ENCODE data around the gene CYS1. TPM values are rescaled to one million over a fixed set of nuclear protein-coding genes. Genes with fewer than 3 reads are reported as not detected.

Gene CYS1
- total and polyA plus RNA-seq, 2 of the 8 experiments (the other 6 are each of a cell fraction or from before 2014, with no cell fraction given): 0.09 to 0.13 TPM

DNA sequence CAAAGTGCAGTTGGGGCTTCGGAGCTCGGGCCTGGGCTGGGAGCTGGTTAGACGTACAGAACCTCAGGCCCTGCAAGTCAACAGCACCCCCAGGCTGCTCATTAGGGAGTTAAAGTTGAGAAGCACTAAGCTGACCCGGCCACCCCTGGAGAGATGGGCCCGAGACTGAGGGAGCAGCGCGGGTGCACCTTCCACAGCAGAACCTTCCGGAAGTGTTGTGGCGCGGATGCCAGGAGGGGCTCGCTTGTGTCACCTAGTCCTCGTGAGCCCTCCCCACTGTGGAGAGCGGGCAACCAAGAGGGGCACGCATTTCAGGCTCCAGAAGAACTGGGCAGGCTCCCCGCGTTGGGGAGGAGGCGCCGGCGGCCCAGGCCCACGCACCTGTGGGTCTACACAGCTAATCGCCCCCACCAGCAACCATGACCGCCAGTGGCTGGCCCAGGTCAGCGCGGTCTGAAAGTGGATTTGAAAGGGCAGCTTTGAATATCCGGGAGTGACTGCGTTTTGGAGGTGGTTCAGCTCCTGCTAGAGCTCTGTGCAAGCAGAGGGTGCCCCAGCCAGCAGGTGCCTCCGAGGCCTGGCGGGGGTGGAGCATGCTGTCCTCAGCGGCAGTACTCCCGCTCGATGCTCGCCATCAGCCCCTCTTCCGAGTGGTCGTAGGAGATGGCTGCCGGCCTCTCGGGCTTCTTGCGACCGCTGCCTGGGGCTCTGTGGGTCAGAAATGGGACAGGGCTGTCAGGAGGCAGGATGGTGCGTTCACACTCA is 21.8 kb downstream of the CYS1 start:
- CTCF ChIA-PET (ENCODE audit: partially characterized antibody): interaction anchor here (0.7 to 7.7 kb wide), 13 partner anchors 8 to 280 kb away, joined by 3 to 68 read pairs (median 6); partner anchors contain the start of gene TAF1B
- Histone ChIP-seq H3K23ac (ENCODE audit: insufficient read length) (no peak overlapping the region), H3K36me3 (ENCODE audit: control insufficient read depth in 2 of 4, insufficient read depth in 4 of 4, low read length in 3 of 4) (peaks cover 0 to 2% (median 0%) of the 10 kb centered on the region in 4 experiments; a peak in 2 of 8 replicates), H2AFZ (ENCODE audit: low read length) (no peak overlapping the region), H3K4ac (replicated peaks; ENCODE audit: insufficient read length, low read depth, low read length) (no peak overlapping the region), H3K4me1 (replicated peaks in 1 of 4; ENCODE audit: control insufficient read depth in 3 of 4, insufficient read depth in 4 of 4, low read length in 3 of 4) (peaks cover 0 to 16% (median 1%) of the 10 kb centered on the region in 4 experiments; a peak in 3 of 7 replicates), H4K91ac (replicated peaks; ENCODE audit: insufficient read length, low read length) (peak overlapping the region; percentile 40), H3K27me3 (replicated peaks in 1 of 4; ENCODE audit: control insufficient read depth in 3 of 4, extremely low read depth in 1 of 4, insufficient read depth in 3 of 4, low read length in 3 of 4) (no peaks in the 10 kb centered on the region), H2BK5ac (ENCODE audit: low read depth, low read length) (no peak overlapping the region), H2BK120ac (replicated peaks; ENCODE audit: low read depth, low read length) (no peak overlapping the region), H3K9ac (replicated peaks in 1 of 4; ENCODE audit: extremely low read depth in 1 of 4, low read depth in 3 of 4, low read length in 3 of 4) (no peak overlapping the region), H3K9me3 (ENCODE audit: insufficient read depth in 2 of 2, low read depth in 1 of 2, low read length in 1 of 2) (no peaks in the 10 kb centered on the region), H4K20me1 (replicated peaks in 1 of 2; ENCODE audit: control insufficient read depth in 1 of 2, insufficient read depth in 2 of 2, low read length in 2 of 2) (no peaks in the 10 kb centered on the region), H3K27ac (ENCODE audit: low read depth, low read length) (no peak overlapping the region), H2BK20ac (ENCODE audit: low read length) (0 out of 2 replicates have a peak overlapping the region, but pooled peaks have one; percentile 80), H4K8ac (ENCODE audit: extremely low read depth, insufficient read depth, low read length) (no peak overlapping the region; the same call in 1 of the 2 replicates), H3K18ac (ENCODE audit: extremely low read depth, low read length) (no peak overlapping the region), H3K23me2 (ENCODE audit: low read depth, low read length) (peaks cover 3% of the 10 kb centered on the region; the same call in 1 of the 2 replicates), H3K56ac (replicated peaks; ENCODE audit: insufficient read length, low read depth, low read length) (no peak overlapping the region), H3K4me2 (ENCODE audit: insufficient read depth in 1 of 2, low read depth in 2 of 2, low read length in 2 of 2) (peak overlapping the region in 1 of 2 experiments; percentile 76; a peak in 1 of 4 replicates), H4K5ac (ENCODE audit: insufficient read length, low read depth, low read length) (no peak overlapping the region), H3K4me3 (ENCODE audit: extremely low read depth in 1 of 4, insufficient read depth in 2 of 4, low read depth in 3 of 4, low read length in 4 of 4) (no peak overlapping the region), H2BK12ac (ENCODE audit: low read depth, low read length) (peak overlapping the region; percentile 7; the same call in 1 of the 2 replicates), H2BK15ac (ENCODE audit: low read length) (no peak overlapping the region), H2AK5ac (ENCODE audit: low read depth, low read length) (no peak overlapping the region), H3K79me2 (ENCODE audit: control insufficient read depth in 1 of 2, insufficient read depth in 2 of 2, low read length in 2 of 2) (no peaks in the 10 kb centered on the region), H3K79me1 (ENCODE audit: low read depth, low read length) (no peaks in the 10 kb centered on the region), H3K14ac (ENCODE audit: insufficient read length) (no peak overlapping the region)
- no peak for DNase-seq (ENCODE audit: low read depth in 1 of 2, low spot score in 2 of 2)
- WGBS, 2 experiments (ENCODE audit: extremely low coverage in 1 of 2, insufficient coverage in 1 of 2, insufficient read length in 1 of 2, insufficient replicate concordance in 2 of 2, low coverage in 1 of 2, low lambda C conversion rate in 2 of 2, missing lambda C conversion rate in 1 of 2): 93% methylated on average over 39 of the region's 39 CpGs; no CpG with 5 or more reads in 1 of the 2 experiments
- no peak for FAIRE-seq
- TF ChIP-seq TAF7 (optimal IDR thresholded peaks at IDR 0.05; ENCODE audit: borderline replicate concordance, low read depth, low read length) (no peak), GABPA (IDR thresholded peaks at IDR 0.05; ENCODE audit: borderline replicate concordance, insufficient read depth, low read length) (no peak), RAD21 (IDR thresholded peaks at IDR 0.05 in 1 of 2, conservative IDR thresholded peaks at IDR 0.05 in 1 of 2; ENCODE audit: low read depth in 2 of 2, low read length in 2 of 2) (peak in 1 of 2 experiments; percentile 14; a peak in 1 of 4 replicates)
- POLR2A ChIA-PET (ENCODE audit: partially characterized antibody): interaction anchor here (0.9 to 3.1 kb wide), 3 partner anchors 11 to 27 kb away, joined by 3 to 32 read pairs (median 12); partner anchors contain the start of gene KLF11

Measured in H1 (cell line).